ENCODE results near the gene TIGAR.

DNA sequence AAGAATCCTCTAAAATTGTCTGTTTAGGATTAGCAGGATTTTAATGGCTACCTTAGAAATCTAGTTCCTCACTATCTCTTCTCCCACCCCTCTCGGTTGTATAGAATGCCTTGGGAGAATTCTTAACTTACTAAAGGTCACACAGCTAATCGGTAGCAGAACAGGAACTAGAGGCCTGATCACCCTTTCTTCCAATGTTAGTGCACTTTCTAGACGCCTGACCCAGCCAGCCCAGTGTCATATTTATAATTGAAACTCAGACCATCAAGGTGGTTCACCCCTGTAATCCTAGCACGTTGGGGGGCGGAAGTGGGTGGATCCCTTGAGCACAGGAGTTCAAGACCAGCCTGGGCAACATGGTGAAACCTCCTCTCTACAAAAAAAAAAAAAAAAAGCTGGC is 1.7 kb downstream of the TIGAR start:
- TF ChIP-seq EZH2 (IDR thresholded peaks at IDR 0.05; ENCODE audit: borderline replicate concordance, low read depth, low read length, severe bottlenecking) = no peak
- TF ChIP-seq, protein P1, sequence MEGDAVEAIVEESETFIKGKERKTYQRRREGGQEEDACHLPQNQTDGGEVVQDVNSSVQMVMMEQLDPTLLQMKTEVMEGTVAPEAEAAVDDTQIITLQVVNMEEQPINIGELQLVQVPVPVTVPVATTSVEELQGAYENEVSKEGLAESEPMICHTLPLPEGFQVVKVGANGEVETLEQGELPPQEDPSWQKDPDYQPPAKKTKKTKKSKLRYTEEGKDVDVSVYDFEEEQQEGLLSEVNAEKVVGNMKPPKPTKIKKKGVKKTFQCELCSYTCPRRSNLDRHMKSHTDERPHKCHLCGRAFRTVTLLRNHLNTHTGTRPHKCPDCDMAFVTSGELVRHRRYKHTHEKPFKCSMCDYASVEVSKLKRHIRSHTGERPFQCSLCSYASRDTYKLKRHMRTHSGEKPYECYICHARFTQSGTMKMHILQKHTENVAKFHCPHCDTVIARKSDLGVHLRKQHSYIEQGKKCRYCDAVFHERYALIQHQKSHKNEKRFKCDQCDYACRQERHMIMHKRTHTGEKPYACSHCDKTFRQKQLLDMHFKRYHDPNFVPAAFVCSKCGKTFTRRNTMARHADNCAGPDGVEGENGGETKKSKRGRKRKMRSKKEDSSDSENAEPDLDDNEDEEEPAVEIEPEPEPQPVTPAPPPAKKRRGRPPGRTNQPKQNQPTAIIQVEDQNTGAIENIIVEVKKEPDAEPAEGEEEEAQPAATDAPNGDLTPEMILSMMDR (IDR thresholded peaks at IDR 0.05; ENCODE audit: borderline replicate concordance, extremely low read depth, low read length, poor library complexity, severe bottlenecking) = no peak
